HCT116 (cell line): ENCODE results near the gene CUX1.
"Not testable (repeated sequence)": the region's sequence is repeated elsewhere in the genome, so short reads cannot be mapped to it uniquely, and the experiment has no call there.

Experiments
- CTCF ChIP-seq, 3 experiments: fragments of 200-600 bp in 1 of 3; sonication (generic) in 1 of 3; IDR thresholded peaks in 2 of 3; conservative IDR thresholded peaks in 1 of 3; 2 replicates each; pipeline ENCODE4 v1.5.1; 2012 to 2017; ENCODE audit warnings: low read depth in 2 of 3, low read length in 2 of 3, antibody characterized with exemption in 1 of 3, borderline replicate concordance in 1 of 3, control low read depth in 1 of 3, mild to moderate bottlenecking in 1 of 3, mixed read lengths in 1 of 3, mixed run types in 1 of 3, moderate library complexity in 1 of 3; ENCODE audit not compliant: insufficient read depth in 1 of 3
- MAX ChIP-seq: IDR thresholded peaks from 2 replicates; pipeline ENCODE4 v1.6.1; 2012
- POLR2A ChIP-seq: IDR thresholded peaks from 2 replicates; pipeline ENCODE4 v1.7.0; 2011; ENCODE audit warnings: borderline replicate concordance; ENCODE audit not compliant: insufficient read depth, insufficient read length; ENCODE audit errors: extremely low read depth
- POLR2AphosphoS5 ChIP-seq: IDR thresholded peaks from 2 replicates; pipeline ENCODE4 v1.6.1; 2011; ENCODE audit warnings: mild to moderate bottlenecking, low read depth, low read length, moderate library complexity
- RAD21 ChIP-seq: IDR thresholded peaks from 2 replicates; pipeline ENCODE4 v1.6.1; 2012; ENCODE audit warnings: low read depth, mild to moderate bottlenecking
- REST ChIP-seq: IDR thresholded peaks from 2 replicates; pipeline ENCODE4 v1.6.1; 2012; ENCODE audit warnings: low read depth
- SIN3A ChIP-seq: IDR thresholded peaks from 2 replicates; pipeline ENCODE4 v1.6.1; 2012; ENCODE audit warnings: low read depth
- TCF7L2 ChIP-seq: IDR thresholded peaks from 2 replicates; pipeline ENCODE4 v1.7.0; 2011; ENCODE audit warnings: borderline replicate concordance, inconsistent platforms; ENCODE audit not compliant: insufficient read depth, insufficient read length; ENCODE audit errors: extremely low read depth

- not testable (repeated sequence) for TF ChIP-seq CTCF (IDR thresholded peaks at IDR 0.05 in 2 of 3, conservative IDR thresholded peaks at IDR 0.05 in 1 of 3; ENCODE audit: borderline replicate concordance in 1 of 3, insufficient read depth in 1 of 3, low read depth in 2 of 3, low read length in 2 of 3); POLR2AphosphoS5; MAX; TCF7L2; RAD21; SIN3A; REST; POLR2A
These were observed 511.9 kb downstream of the CUX1 start for GRCh38 chr7:102329366-102329765.
